GM12891 (cell line): ENCODE results near the gene ETF1.

Experiments used
- DNase-seq: peaks from one replicate; pipeline ENCODE4 v3.0.0; 2011; ENCODE audit warnings: low spot score; ENCODE audit not compliant: insufficient read length
- FAIRE-seq: peaks from 2 replicates; lab custom pipeline; 2011; peaks lifted over from hg19 to GRCh38; lab: Jason Lieb, UNC
- PAX5 ChIP-seq: IDR thresholded peaks from 2 replicates; pipeline ENCODE4 v1.6.1; 2011; ENCODE audit warnings: low read length, moderate library complexity, mild to moderate bottlenecking; ENCODE audit not compliant: insufficient read depth, severe bottlenecking
- POLR2A ChIP-seq: IDR thresholded peaks from 2 replicates; pipeline ENCODE4 v1.6.1; 2011; ENCODE audit warnings: low read depth, low read length, control low read depth
- POLR2AphosphoS5 ChIP-seq: IDR thresholded peaks from 2 replicates; pipeline ENCODE4 v1.6.1; 2011; ENCODE audit warnings: low read depth, low read length, control low read depth
- POU2F2 ChIP-seq: IDR thresholded peaks from 2 replicates; pipeline ENCODE4 v1.6.1; 2011; ENCODE audit warnings: low read depth, mild to moderate bottlenecking, control low read depth, low read length, moderate library complexity
- SPI1 ChIP-seq: IDR thresholded peaks from 2 replicates; pipeline ENCODE4 v1.6.1; 2011; ENCODE audit warnings: low read depth, low read length, control low read depth
- TAF1 ChIP-seq: IDR thresholded peaks from 2 replicates; pipeline ENCODE4 v1.6.1; 2011; ENCODE audit warnings: low read depth, low read length, control low read depth

The ETF1 gene

GRCh38 chr5:138575194-138576015 lies 32.4 kb upstream of the ETF1 start, which contains the start of gene HSPA9:
HSPA9 (minus strand) TSS chr5:138575401; CDS start chr5:138575318, 83 bp downstream.
- DNase-seq (peak; percentile 96), FAIRE-seq (peak; percentile 98)
- peak; percentile 92 for TF ChIP-seq POLR2A
- peak; percentile 97 for TF ChIP-seq TAF1
- peak; percentile 2 for TF ChIP-seq PAX5
- TF ChIP-seq SPI1: peak; percentile 21; the same call in 1 of the 2 replicates
- TF ChIP-seq POLR2AphosphoS5: peak; percentile 93
- TF ChIP-seq POU2F2: peak; percentile 81; the same call in 1 of the 2 replicates

- no peak for DNase-seq
Measured at GRCh38 chr5:138574744-138575193, 31.7 kb upstream of the ETF1 start.

GRCh38 chr5:138573949-138574670 lies 31.1 kb upstream of the ETF1 start:
- DNase-seq: no peak
- no peak for TF ChIP-seq TAF1
- TF ChIP-seq SPI1: no peak
- no peak for TF ChIP-seq PAX5
- no peak for TF ChIP-seq POLR2A
- no peak for TF ChIP-seq POLR2AphosphoS5
- FAIRE-seq: no peak

More at GRCh38 chr5:138574744-138575193, 31.7 kb upstream of the ETF1 start:
- no peak for FAIRE-seq
- no peak for TF ChIP-seq POU2F2
- no peak for TF ChIP-seq PAX5
- TF ChIP-seq TAF1: no peak
- TF ChIP-seq SPI1: no peak
- TF ChIP-seq POLR2A: no peak
- TF ChIP-seq POLR2AphosphoS5: no peak

DNA sequence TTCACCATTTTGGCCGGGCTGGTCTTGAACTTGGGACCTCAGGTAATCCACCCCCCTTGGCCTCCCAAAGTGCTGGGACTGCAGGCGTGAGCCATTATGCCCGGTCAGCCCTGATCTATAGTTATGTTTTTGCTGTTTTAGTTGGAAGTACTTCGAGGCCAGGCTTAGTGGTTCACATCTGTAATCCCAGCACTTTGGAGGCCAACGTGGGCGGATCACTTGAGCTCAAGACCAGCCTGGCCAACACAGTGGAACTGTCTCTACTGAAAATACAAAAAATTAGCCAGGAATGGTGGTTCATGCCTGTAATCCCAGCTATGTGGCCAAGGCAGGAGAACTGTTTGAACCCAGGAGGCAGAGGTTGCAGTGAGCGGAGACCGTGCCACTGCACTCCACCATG lies 30.2 kb upstream of the ETF1 start:
- TF ChIP-seq POLR2AphosphoS5 (no peak), PAX5 (no peak), POLR2A (no peak), POU2F2 (no peak), SPI1 (no peak), TAF1 (no peak)
- DNase-seq (no peak), FAIRE-seq (no peak)

GRCh38 chr5:138570871-138571270 lies 27.8 kb upstream of the ETF1 start:
- no peak for TF ChIP-seq PAX5
- no peak for TF ChIP-seq POLR2A
- TF ChIP-seq POU2F2: no peak
- no peak for TF ChIP-seq SPI1
- TF ChIP-seq POLR2AphosphoS5: no peak
- TF ChIP-seq TAF1: no peak
- FAIRE-seq: no peak
- no peak for DNase-seq

- no peak for DNase-seq
- no peak for FAIRE-seq
Measured at GRCh38 chr5:138569782-138570181, 26.7 kb upstream of the ETF1 start.

DNA sequence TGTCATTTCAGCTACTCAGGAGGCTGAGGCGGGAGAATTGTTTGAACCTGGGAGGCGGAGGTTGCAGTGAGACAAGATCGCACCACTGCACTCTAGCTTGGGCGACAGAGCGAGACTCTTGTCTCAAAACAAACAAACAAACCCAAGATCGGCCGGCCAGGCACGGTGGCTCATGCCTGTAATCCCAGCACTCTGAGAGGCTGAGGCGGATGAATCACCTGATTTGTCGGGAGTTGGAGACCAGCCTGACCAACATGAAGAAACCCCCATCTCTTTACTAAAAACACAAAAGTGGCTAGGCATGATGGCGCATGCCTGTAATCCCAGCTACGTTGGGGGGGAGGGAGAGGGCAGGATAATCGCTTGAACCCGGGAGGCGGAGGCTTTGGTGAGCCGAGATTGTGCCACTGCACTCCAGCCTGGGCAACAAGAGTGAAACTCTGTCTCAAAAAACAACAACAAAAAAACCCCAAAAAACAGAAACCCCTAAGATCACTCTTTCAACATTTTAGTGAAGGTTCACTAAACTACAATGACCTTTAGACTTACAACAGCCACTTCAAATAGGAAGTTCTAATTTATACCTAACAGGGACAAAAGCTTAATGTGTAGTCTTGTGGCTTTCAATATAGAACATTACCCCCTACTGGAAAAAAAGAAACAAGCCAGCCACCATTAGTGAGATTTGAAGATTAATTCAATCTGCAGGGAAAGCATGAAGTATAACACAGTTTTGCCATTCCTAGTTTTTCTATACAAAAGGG lies 25.2 kb upstream of the ETF1 start:
- no peak for TF ChIP-seq SPI1
- TF ChIP-seq POU2F2: no peak
- TF ChIP-seq POLR2A: no peak
- no peak for TF ChIP-seq POLR2AphosphoS5
- no peak for TF ChIP-seq PAX5
- TF ChIP-seq TAF1: no peak
- DNase-seq (no peak), FAIRE-seq (no peak)

More at GRCh38 chr5:138569782-138570181, 26.7 kb upstream of the ETF1 start:
- TF ChIP-seq TAF1: no peak
- TF ChIP-seq POLR2AphosphoS5: peak; percentile 50
- no peak for TF ChIP-seq PAX5
- TF ChIP-seq POLR2A: 0 out of 2 replicates have a peak, but pooled peaks have one; percentile 27

- no peak for DNase-seq
- no peak for TF ChIP-seq SPI1
- TF ChIP-seq POLR2A: no peak
- TF ChIP-seq POU2F2: no peak
- no peak for TF ChIP-seq POLR2AphosphoS5
- FAIRE-seq: no peak
Measured at GRCh38 chr5:138566792-138567191, 23.8 kb upstream of the ETF1 start.

- TF ChIP-seq SPI1 (no peak), TAF1 (no peak), PAX5 (no peak), POLR2AphosphoS5 (no peak), POLR2A (no peak), POU2F2 (no peak)
- DNase-seq (no peak), FAIRE-seq (peak; percentile 35)
Measured at GRCh38 chr5:138565100-138565821, 22.2 kb upstream of the ETF1 start.
